DMS53 treated with DMSO at 0.1 percent for 48 hours (cell line): ENCODE measurements around the gene PNPLA3.

ENCODE experiments used
- DNase-seq: peaks from one replicate; lab custom pipeline; 2025; ENCODE audit not compliant: unreplicated experiment; lab: John Stamatoyannopoulos, UW

Gene PNPLA3

DNA sequence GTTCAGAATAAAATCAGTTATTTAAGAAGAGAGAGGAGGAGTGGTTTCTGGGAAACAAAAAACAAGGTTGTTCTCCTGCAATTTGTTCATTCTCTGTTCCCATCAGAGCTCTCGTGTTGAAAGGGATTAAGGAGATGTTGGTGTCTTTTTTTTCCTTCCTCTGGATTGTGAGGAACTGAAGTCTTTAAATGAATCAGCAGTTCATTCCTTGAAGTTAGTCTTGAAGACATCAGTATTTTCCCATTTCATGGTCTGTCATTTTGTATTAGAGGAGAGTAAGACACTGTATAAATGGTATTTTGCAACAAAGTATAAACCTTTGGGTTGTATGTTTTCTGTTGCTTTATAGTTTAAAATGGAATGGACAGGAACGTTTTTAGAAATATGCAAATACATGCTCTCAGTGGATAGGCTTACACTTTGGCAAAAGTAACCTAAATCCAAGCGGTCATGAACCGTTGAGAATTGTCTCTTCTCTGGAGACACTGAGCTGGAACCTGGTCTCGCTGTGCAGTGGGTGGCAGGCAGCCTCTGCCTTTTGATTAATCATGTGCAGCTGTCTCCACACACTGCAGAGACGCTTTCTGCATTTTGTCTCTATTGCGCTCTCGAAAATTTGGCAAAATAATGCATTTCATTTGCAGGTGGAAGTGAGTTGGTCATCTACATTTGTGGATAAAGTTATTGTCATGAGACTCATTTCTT is 64.7 kb downstream of the PNPLA3 start:
- no peak for DNase-seq

DNA sequence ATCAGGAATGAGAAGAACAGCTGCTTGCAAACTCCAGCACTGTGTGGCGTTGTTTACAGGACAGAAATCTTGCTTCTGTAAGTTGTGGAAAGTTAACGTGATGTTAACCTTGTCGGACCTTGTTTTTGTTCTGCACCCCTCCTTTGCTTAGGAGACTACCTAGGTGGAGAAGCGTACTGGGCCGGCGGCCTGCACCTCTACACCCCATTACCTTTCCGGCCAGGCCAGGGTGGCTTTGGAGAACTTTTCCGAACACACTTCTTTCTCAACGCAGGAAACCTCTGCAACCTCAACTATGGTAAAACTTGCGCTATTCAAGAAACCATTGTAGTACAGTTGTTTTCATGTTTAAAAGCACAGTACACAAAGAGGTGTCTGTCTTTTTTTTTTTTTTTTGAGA is 65.4 kb downstream of the PNPLA3 start:
- DNase-seq: no peak

DNA sequence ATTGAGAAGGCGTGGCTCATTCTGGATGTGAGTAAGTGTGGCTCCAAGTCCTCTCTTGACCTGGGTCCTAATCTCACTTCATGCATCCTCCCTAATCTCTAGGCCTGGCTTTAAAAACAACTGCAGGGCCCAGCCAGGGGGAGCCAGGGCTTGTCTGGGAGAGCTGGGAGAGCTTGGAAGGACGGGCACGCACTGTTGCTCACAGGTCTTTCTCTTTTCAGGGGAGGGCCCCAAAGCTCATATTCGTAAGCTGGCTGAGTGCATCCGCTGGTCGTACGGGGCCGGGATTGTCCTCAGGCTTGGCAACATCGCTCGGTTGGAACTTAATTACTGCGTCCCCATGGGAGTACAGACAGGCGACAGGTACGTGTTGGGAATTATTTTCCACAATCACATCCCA is 66.4 kb downstream of the PNPLA3 start:
- DNase-seq: no peak

DNA sequence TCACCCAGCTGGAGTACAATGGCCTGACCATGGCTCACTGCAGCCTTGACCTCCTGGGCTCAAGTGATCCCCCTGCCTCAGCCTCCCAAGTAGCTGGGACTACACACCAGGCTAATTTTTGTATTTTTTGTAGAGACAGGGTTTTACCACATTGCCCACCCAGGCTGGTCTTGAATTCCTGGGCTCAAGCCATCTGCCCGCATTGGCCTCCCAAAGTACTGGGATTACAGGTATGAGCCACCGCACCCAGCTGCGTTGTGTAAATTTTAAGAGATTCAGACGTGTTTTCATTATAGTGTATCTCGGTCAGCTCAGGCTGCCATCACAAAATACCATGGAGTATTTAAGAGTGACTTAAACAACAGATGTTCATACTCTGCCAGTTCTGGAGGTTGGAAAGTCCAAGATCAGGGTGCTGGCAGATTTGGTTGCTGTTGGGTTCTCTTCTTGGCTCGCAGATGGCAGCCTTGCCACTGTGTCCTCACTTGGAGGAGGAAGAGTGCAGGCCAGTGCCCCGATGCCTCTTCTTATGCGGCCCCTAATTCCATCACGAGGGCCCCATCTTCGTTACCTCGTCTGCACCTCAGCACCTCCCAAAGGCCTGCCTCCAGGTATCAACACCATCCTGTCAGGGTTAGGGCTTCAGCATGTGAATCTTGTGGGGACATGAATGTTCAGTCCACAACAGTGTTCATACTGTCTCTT is 67.9 kb downstream of the PNPLA3 start:
- DNase-seq: no peak

DNA sequence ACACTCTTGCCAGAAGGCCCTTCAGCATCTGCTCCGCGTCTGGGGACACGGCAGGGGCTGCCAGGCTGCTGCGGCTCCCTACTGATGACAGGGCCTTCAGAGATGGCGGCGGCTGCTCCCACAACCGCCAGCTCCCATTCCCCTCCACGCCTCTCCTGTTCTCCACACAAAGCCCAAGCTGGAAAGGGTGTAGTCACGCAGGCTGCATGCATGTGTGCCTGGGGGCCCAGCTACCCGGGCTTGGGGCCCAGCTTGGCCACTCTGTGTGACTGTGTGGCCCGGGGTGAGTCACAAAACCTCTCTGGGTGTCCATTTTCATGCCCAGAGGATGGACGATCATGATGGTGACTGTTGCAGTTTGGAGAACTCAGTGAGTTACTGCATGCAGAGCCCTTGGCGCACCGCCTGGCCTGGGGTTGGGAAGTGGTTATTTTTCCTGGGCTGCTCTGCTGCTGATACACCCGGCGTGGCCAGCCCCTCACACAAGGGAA is 68.8 kb downstream of the PNPLA3 start:
- DNase-seq: no peak

DNA sequence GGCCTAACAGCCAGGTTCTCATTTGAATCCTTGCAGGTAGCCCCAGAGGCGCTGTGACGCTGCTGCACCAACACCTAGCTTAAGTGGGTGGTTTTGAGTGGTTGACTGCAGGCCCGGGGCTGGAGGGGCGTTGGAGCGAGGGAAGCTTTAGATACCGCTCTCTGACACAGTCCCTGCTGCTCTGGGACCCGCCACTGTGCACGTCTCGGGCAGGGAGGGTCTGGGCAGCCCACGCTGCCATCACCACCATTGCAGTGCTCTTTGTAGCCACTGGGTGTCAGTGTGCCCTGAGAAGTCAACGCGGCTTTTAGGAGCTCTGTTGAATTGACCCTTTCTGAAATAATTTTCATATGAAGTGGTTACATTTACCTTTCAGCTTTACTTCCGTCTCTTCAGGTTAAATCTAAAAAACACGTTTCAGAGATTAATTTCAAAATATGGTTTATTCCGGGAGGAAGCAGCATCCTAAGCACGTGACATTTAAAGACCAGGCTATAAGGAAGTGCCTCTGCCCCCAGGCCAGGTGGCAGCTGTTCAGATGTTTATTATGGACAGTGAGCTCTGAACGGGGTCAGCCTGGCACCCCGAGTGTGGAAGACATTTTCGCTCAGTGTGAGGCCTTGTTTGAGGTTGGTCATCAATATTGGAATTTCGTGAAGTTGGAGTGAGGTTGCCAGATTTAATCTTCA is 69.6 kb downstream of the PNPLA3 start:
- DNase-seq: peak; percentile 29

DNA sequence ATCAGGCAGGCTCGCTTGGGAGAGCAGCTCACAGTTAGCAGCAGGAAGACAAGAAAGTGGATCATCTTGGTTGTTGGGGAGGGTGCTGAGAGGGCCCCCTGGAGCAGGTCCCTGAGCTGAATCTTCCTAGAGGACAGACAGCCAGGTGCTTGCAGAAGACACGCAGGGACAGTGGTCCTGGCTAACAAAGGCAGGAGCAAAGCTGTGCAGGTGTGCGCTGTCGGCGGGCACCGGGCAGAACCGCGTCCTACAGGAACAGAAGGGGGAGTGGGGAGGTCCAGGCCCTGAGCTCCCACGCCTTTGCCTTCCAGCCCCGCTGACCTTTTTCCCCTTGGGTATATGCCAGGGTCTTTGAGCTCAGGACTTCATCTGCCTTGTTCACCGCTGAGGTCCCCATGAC is 70.4 kb downstream of the PNPLA3 start:
- no peak for DNase-seq

DNA sequence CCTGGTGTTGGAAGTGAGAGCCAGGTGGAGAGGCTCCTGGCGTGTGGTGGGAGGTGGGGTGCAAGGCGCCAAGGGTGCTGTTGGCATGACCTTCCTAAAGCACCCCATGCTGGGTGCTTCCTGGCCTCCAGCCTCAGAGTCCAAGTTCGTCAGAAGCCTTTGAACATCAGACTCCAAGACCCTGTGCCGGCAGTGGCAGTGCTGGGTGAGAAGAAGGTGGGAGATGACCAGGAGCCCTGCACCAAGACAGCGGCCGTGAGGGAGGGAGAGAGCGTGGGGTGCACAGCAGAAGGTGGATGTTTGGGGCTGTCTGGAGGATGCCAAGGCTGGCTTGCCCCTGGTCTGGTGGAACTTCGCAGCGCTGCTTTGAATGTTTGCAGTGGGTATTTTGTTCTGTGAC is 70.8 kb downstream of the PNPLA3 start:
- DNase-seq: no peak

DNA sequence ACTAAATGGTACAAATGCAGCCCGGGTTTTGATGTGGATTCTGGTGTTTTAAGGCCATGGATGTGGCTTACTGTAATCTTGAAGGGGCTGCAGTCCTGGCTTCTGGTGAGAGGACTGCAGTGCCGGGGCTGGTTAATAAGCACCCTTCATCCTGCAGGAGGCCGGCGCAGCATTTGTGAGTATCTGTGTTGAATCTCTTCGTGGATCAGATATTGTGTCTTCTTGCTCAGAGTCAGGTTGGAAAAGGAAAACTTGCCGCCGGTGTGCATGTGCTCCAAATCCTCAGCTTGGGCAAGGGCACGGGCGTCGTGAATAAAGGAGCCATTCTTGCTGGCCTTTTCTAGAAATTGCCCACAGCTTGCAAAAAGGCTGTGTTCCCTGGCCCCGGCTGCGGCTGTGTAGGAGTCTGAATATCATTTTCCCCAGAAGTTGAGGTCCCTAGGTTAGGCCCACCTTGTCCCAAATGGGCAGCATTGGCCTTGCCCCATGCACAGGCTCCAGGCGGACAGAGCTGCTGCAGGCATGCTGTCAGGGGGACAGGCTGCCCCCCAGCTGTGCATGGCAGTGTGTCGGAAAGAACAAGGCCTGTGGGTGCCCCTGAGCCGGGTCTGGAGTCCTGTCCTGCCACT is 71.6 kb downstream of the PNPLA3 start:
- no peak for DNase-seq

DNA sequence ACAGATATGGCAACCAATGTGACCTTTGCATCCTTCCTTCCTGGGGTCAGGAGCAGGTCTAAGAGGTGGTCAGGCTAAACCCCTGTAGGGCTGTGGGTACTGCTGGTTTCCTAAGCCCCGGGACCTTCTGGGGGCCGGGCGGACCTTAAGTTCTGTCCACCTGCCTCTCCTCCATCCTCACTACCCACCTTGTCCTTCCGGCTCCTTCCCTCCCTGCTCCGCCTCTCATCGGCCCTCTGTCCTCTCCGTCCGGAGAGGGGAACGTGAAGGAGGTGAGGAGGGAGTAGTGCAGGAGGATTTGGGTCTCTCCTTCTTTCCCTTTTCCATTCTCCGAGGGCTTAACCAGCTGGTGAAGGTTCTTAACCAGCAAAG is 72.2 kb downstream of the PNPLA3 start:
- DNase-seq: no peak

DNA sequence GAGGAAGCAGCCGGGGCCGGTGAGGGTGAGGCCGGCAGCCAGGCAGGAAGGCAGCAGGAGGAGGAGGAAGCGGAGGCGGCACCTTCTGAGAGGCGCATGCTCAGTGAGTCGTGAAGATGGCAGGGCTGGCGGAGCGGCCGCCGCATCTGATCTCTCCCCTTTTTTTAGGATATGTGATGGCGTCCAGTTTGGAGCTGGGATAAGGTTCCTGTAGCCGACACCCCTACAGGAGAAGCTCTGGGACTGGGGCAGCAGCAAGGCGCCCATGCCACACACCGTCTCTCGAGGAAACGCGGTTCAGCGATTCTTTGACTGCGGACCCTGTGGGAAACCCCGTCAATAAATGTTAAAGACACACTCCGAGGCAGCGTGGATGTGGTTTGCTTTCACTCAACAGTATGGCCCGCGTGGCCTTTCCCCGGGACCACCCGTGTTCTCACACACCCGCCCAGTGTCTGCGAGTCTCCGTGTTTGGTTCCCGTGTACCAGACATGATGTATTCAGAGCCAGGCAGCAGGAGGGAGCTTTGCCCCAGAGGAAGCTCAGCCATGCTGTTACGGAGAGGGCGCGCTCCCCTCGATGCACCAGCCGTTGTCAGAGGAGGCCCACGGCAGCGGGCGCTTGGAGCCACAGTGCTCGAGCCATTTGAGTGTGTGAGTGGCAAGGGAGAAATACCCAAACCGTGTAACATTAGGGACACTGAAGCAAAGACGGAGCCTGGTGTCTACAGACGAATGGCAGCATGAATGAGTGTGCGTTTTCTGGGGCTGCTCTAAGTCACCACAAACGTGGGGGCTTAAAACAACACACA is 72.8 kb downstream of the PNPLA3 start:
- no peak for DNase-seq

DNA sequence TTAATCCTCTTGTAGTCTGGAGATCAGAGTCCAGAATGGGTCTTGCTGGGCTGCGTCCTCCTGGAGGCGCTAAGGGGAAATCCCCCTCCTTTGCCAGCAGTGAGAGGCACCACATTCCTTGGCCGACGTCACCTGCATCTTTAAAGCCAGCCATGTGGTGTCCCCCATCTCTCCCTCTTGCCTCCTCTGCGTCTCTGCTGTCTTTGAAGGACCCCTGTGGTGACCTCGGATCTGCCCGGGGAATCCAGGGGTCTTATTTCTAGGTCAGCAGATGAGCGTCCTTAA is 73.3 kb downstream of the PNPLA3 start:
- DNase-seq: no peak
